ENCODE results near the gene MED12L. TPM values are rescaled to one million over a fixed set of nuclear protein-coding genes. Genes with fewer than 3 reads are reported as not detected.
"Not testable (repeated sequence)": the region's sequence is repeated elsewhere in the genome, so short reads cannot be mapped to it uniquely, and the experiment has no call there.

Gene MED12L
- total and polyA plus RNA-seq, 5 donors = 0.25 to 1.2 (median 0.71) TPM

DNA sequence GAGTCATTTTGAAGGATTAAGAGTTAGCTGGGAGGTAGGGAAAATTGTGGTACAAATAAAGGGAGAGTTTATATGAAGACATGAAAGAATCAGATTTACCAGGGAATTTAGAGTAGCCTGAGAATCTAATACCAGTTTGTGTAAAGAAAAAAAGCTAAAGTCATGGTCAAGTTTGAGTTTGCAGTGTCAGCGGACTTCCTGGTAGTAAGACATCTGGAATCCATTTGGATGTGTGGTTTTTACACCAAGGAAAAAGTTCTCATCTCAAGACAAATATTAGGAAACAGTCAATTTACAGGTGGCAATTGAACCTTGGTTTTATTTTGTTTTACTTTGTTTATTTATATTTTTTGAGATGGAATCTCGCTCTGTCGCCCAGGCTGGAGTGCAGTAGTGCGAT lies 300.6 kb downstream of the MED12L start:
- intact Hi-C loops (cut with DNase I) = no loop called here
- no peak for ATAC-seq
- Histone ChIP-seq H3K27me3 (ENCODE audit: control insufficient read depth, insufficient read depth) (no peaks in the 10 kb centered on the region), H3K4me3 (ENCODE audit: low read length) (no peak overlapping the region), H3K4me1 (ENCODE audit: control insufficient read depth, insufficient read depth, low read length) (no peaks in the 10 kb centered on the region), H3K9me3 (ENCODE audit: control insufficient read depth, low read length) (no peaks in the 10 kb centered on the region), H3K27ac (ENCODE audit: low read length) (no peak overlapping the region)
- no peak for DNase-seq
- WGBS = 96% methylated on average over 4 of the region's 4 CpGs

DNA sequence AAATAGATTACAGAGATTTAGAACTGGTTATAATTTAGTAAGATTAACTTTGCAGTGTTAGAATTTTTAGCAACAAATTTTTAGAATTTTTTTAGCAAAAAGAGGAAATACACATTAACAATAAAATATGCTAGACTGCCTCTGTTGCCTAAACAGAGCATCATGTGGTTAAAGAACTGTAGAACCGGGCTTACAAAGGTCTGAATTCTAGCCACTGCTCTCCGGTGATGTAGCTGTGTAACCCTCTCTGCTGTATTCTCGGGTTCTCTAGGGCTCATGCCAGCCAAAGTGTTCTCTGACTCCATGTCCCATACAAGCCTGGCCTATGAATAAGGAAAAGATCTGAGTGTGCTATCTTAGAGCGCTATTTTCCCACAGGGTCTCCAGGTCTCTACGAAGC lies 302.0 kb downstream of the MED12L start:
- no peak for DNase-seq
- Histone ChIP-seq H3K9me3 (ENCODE audit: control insufficient read depth, low read length) (no peaks in the 10 kb centered on the region), H3K27me3 (ENCODE audit: control insufficient read depth, insufficient read depth) (no peaks in the 10 kb centered on the region), H3K4me3 (ENCODE audit: low read length) (no peak overlapping the region), H3K27ac (ENCODE audit: low read length) (no peak overlapping the region), H3K4me1 (ENCODE audit: control insufficient read depth, insufficient read depth, low read length) (no peaks in the 10 kb centered on the region)
- intact Hi-C loops (cut with DNase I) = no loop called here
- ATAC-seq = peak in 1 of 2 donors; percentile 16
- 87% methylated on average over 5 of the region's 5 CpGs for WGBS

DNA sequence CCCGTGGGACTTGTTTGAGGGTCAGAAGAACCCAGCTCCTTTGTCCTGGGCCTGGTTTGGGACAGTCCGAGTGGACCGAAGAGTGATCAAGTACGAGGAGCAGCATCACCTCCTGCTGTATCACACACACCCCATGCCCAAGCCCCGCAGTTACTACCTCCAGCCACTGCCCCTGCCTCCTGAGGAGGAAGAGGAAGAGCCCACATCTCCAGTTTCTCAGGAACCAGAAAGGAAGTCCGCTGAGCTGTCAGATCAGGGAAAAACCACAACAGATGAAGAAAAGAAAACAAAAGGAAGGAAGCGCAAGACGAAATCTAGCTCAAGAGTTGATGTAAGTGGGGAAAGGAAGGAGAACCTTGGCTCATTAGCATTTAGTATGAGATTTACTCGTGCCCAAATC lies 302.4 kb downstream of the MED12L start:
- WGBS = 81% methylated on average over 9 of the region's 9 CpGs
- peak; percentile 31 to 36 for ATAC-seq
- H3K4me3 ChIP-seq (ENCODE audit: low read length) = no peak overlapping the region
- H3K4me1 ChIP-seq (ENCODE audit: control insufficient read depth, insufficient read depth, low read length) = no peaks in the 10 kb centered on the region
- H3K27ac ChIP-seq (ENCODE audit: low read length) = no peak overlapping the region
- intact Hi-C loops (cut with DNase I) = no loop called here
- H3K27me3 ChIP-seq (ENCODE audit: control insufficient read depth, insufficient read depth) = no peaks in the 10 kb centered on the region
- peak in 1 of 3 donors; percentile 35 for DNase-seq
- no peaks in the 10 kb centered on the region for H3K9me3 ChIP-seq (ENCODE audit: control insufficient read depth, low read length)

DNA sequence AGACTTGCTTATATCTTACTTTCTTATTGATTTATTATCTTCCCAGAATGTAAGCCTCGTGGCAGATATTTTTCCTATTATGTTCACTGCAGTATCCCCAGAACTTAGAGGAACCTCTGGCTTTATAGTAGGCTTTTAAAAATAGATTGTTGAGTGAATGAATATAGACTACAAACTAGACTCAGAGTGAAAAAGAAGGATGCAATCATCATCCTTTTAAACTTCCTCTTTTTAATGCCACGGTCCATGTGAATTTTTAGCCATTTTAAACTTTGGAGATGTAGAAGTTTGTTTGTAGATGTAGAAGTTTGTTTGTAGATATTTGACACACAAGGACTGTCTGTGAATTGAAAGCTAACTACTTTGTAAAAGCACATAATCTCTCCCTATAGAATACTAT lies 306.3 kb downstream of the MED12L start:
- no peak for ATAC-seq
- intact Hi-C loops (cut with DNase I) = no loop called here
- Histone ChIP-seq H3K9me3 (ENCODE audit: control insufficient read depth, low read length) (no peaks in the 10 kb centered on the region), H3K4me1 (ENCODE audit: control insufficient read depth, insufficient read depth, low read length) (no peaks in the 10 kb centered on the region), H3K27me3 (ENCODE audit: control insufficient read depth, insufficient read depth) (no peaks in the 10 kb centered on the region), H3K27ac (ENCODE audit: low read length) (no peak overlapping the region), H3K4me3 (ENCODE audit: low read length) (no peak overlapping the region)
- DNase-seq = no peak
- 74% methylated on average over 2 of the region's 2 CpGs for WGBS

DNA sequence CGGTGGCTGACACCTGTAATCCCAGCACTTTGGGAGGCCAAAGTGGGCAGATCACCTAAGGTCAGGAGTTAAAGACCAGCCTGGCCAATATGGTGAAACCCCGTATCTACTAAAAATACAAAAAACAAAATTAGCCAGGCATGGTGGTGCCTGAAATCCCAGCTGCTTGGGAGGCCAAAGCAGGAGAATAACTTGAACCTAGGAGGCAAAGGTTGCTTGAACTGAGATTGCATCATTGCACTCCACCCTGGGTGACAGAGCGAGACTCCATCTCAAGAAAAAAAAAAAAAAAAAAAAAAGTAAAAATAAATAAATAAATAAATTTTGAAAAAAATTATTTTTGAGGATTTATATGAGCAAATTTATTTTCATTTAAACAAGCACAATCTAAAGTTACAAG lies 306.7 kb downstream of the MED12L start:
- H3K4me1 ChIP-seq (ENCODE audit: control insufficient read depth, insufficient read depth, low read length); H3K9me3 ChIP-seq (ENCODE audit: control insufficient read depth, low read length); DNase-seq; H3K27me3 ChIP-seq (ENCODE audit: control insufficient read depth, insufficient read depth); H3K27ac ChIP-seq (ENCODE audit: low read length); ATAC-seq; intact Hi-C loops (cut with DNase I); H3K4me3 ChIP-seq (ENCODE audit: low read length): not testable (repeated sequence)
- WGBS = 93% methylated on average over 3 of the region's 3 CpGs

DNA sequence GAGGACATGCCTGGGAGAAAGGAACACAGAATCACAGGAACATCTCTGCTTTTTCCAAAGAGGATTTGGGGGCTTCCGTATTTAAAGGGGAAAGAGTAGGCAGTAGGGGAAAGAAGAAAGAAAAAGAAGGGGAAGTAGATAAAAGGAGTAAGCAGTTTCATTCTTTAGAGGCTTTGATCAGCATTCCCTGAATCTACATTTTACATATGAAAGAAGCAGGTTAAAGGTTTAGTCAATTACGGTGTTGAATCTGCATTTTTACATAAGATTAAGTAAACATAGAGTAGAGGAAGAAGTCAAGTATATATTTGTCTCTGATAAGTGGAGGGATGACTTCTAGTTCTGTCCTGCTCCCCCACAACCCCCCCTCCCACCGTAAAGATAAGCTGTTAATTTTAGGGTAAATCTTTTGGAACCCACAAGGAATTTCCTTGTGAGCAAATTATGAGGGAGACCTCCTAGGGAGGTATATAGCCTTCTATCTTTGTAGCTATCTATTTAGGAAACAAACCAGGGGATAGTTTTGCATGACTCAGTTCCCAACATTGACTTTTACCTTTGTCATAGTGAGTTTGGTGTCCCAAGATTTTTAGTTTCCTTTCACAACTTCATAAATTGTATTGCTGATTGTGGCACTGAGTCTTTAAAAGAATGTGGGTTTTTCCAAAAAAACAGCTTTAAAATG lies 307.8 kb downstream of the MED12L start:
- DNase-seq = no peak
- Histone ChIP-seq H3K9me3 (ENCODE audit: control insufficient read depth, low read length) (no peaks in the 10 kb centered on the region), H3K27me3 (ENCODE audit: control insufficient read depth, insufficient read depth) (no peaks in the 10 kb centered on the region), H3K27ac (ENCODE audit: low read length) (no peak overlapping the region), H3K4me1 (ENCODE audit: control insufficient read depth, insufficient read depth, low read length) (no peaks in the 10 kb centered on the region), H3K4me3 (ENCODE audit: low read length) (no peak overlapping the region)
- WGBS = 60% methylated on average over 3 of the region's 3 CpGs
- ATAC-seq = no peak
- intact Hi-C loops (cut with DNase I) = no loop called here

- WGBS = 63% methylated on average over 4 of the region's 4 CpGs
Observed at GRCh38 chr3:151393941-151394340, 308.5 kb downstream of the MED12L start.

GRCh38 chr3:151394611-151395010 lies 309.1 kb downstream of the MED12L start:
- Histone ChIP-seq H3K9me3 (ENCODE audit: control insufficient read depth, low read length) (no peaks in the 10 kb centered on the region), H3K27me3 (ENCODE audit: control insufficient read depth, insufficient read depth) (no peaks in the 10 kb centered on the region), H3K27ac (ENCODE audit: low read length) (no peak overlapping the region), H3K4me1 (ENCODE audit: control insufficient read depth, insufficient read depth, low read length) (no peaks in the 10 kb centered on the region), H3K4me3 (ENCODE audit: low read length) (no peak overlapping the region)
- ATAC-seq (no peak), DNase-seq (no peak)
- WGBS = 90% methylated on average over 8 of the region's 8 CpGs
- intact Hi-C loops (cut with DNase I) = no loop called here

More at GRCh38 chr3:151393941-151394340, 308.5 kb downstream of the MED12L start:
- DNase-seq = no peak
- H3K27me3 ChIP-seq (ENCODE audit: control insufficient read depth, insufficient read depth) = no peaks in the 10 kb centered on the region
- no peak overlapping the region for H3K27ac ChIP-seq (ENCODE audit: low read length)
- no peak overlapping the region for H3K4me3 ChIP-seq (ENCODE audit: low read length)
- H3K4me1 ChIP-seq (ENCODE audit: control insufficient read depth, insufficient read depth, low read length) = no peaks in the 10 kb centered on the region
- intact Hi-C loops (cut with DNase I) = no loop called here
- no peaks in the 10 kb centered on the region for H3K9me3 ChIP-seq (ENCODE audit: control insufficient read depth, low read length)
- no peak for ATAC-seq

DNA sequence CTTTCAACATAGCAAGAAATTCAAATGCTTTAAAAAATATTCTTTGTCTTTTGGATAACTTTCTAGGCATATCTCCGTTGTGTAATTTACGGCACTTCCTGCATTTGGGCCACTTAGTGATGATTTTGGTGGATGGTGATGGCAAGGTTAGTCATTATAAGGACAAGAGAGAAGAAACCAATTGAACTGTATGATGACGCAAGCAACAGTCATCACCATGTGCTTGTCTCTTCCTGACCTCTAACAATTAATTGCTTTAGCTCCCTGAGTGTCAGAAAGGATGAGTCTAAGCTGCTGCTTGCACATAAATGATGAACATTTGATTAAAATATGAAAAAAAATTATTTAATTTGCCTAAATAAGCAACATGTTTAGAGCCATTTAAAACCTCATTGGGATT lies 310.3 kb downstream of the MED12L start:
- H3K27ac ChIP-seq (ENCODE audit: low read length) = no peak overlapping the region
- intact Hi-C loops (cut with DNase I) = no loop called here
- 92% methylated on average over 3 of the region's 3 CpGs for WGBS

DNA sequence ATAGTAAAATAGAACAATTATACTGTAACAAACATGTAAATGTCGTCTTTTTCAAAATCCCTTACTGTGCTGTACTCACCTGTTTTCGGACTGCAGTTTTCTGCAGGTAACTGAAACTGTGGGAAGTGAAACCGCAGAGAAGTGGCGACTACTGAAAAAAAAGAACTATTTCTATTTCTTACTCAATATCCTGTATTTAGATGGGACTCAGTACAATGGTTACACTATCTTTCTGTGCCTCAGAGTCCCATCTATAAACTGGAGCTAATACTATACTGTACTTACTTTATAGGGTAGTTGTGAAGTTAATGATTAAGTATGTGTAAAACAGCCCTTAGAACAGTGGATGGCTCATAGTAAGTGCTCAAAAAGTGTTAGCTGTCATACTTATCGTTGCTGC lies 313.4 kb downstream of the MED12L start:
- no peak for ATAC-seq
- Histone ChIP-seq H3K9me3 (ENCODE audit: control insufficient read depth, low read length) (no peaks in the 10 kb centered on the region), H3K27me3 (ENCODE audit: control insufficient read depth, insufficient read depth) (no peaks in the 10 kb centered on the region), H3K4me1 (ENCODE audit: control insufficient read depth, insufficient read depth, low read length) (no peaks in the 10 kb centered on the region), H3K4me3 (ENCODE audit: low read length) (no peak overlapping the region), H3K27ac (ENCODE audit: low read length) (no peak overlapping the region)
- intact Hi-C loops (cut with DNase I) = no loop called here
- no peak for DNase-seq
- WGBS = 82% methylated on average over 5 of the region's 5 CpGs

More for the DNA sequence above, 310.3 kb downstream of the MED12L start:
- Histone ChIP-seq H3K9me3 (ENCODE audit: control insufficient read depth, low read length) (no peaks in the 10 kb centered on the region), H3K4me1 (ENCODE audit: control insufficient read depth, insufficient read depth, low read length) (no peaks in the 10 kb centered on the region), H3K4me3 (ENCODE audit: low read length) (no peak overlapping the region), H3K27me3 (ENCODE audit: control insufficient read depth, insufficient read depth) (no peaks in the 10 kb centered on the region)
- DNase-seq (no peak), ATAC-seq (no peak)

- ATAC-seq (no peak), DNase-seq (no peak)
- WGBS = 90% methylated on average over 4 of the region's 4 CpGs
- intact Hi-C loops (cut with DNase I) = no loop called here
- no peak overlapping the region for H3K27ac ChIP-seq (ENCODE audit: low read length)
- no peak overlapping the region for H3K4me3 ChIP-seq (ENCODE audit: low read length)
- H3K4me1 ChIP-seq (ENCODE audit: control insufficient read depth, insufficient read depth, low read length) = no peaks in the 10 kb centered on the region
- H3K9me3 ChIP-seq (ENCODE audit: control insufficient read depth, low read length) = no peaks in the 10 kb centered on the region
- H3K27me3 ChIP-seq (ENCODE audit: control insufficient read depth, insufficient read depth) = no peaks in the 10 kb centered on the region
Observed at GRCh38 chr3:151400341-151400740, 314.9 kb downstream of the MED12L start.

DNA sequence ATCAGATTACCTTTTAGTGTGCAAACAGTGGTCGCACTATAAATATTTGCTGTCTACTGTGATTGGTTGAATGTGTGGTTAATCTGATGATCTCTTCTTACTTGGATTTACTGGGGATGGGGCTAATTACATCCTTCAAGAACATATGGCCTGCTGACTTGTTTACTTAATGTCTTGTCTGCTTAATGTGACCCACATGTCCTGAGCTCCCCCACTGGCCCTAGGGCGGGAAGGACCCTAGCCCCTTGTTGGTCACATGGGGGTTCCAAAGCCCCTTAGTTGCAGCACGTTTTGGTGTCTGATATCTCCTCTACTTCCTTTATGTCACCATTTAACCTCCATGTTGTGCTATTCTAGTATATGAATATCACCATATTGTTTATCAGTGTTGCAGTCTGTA lies 316.9 kb downstream of the MED12L start:
- intact Hi-C loops (cut with DNase I) = no loop called here
- WGBS = 77% methylated on average over 3 of the region's 3 CpGs

More for the DNA sequence above, 316.9 kb downstream of the MED12L start:
- ATAC-seq (no peak), DNase-seq (no peak)
- H3K27ac ChIP-seq (ENCODE audit: low read length) = no peak overlapping the region
- H3K4me1 ChIP-seq (ENCODE audit: control insufficient read depth, insufficient read depth, low read length) = no peaks in the 10 kb centered on the region
- no peak overlapping the region for H3K4me3 ChIP-seq (ENCODE audit: low read length)
- H3K27me3 ChIP-seq (ENCODE audit: control insufficient read depth, insufficient read depth) = no peaks in the 10 kb centered on the region
- H3K9me3 ChIP-seq (ENCODE audit: control insufficient read depth, low read length) = no peaks in the 10 kb centered on the region

Measured in right cardiac atrium (tissue), 5 donors.